Urothelium cell line (cell line): ENCODE results near the gene VHLL.

Experiments used
- DNase-seq: peaks from one replicate; pipeline ENCODE4 v3.0.0; 2011; ENCODE audit warnings: low spot score, mixed read lengths
- FAIRE-seq: peaks from 2 replicates; lab custom pipeline; 2011; peaks lifted over from hg19 to GRCh38; lab: Jason Lieb, UNC

Gene VHLL

DNA sequence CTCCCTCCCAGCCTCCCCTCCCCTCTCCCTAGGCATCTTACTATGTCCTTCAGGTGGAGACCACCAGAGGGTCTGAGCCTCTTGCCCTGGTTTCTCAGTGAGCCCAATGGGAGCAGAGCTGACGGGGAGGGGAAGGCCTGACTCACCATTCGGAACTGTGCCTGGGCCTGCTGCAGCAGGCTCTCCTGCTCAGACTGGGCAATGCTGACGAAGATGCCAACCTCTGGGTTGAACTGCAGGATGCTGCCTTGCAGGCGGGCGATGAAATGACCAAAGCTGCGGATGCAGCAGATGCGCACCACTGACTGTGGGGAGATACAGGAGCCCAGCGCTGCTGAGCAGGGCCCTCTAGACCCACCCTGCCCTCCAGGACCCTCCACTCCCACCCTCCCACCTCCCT is 40.2 kb downstream of the VHLL start:
- DNase-seq = no peak

DNA sequence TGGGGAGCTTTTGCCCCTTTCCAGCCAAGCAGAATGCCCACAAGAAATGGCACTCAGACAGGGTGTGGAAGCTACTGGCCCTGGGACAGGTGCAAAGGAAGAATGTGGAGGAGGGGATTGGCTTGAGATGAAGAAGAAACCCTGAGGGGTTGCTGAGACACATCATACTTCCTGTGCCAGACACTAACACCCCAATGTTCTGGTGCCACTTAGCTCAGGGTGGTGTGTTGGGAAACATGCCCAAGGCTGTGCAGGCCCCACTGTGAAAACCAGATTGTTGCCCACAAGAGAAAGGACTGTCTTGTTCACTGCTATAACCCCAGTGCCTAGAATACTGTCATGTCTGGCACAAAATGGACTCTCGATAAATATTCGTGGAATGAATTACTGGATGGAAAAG is 41.4 kb downstream of the VHLL start:
- DNase-seq (no peak), FAIRE-seq (no peak)

More for the DNA sequence above, 40.2 kb downstream of the VHLL start:
- no peak for FAIRE-seq

DNA sequence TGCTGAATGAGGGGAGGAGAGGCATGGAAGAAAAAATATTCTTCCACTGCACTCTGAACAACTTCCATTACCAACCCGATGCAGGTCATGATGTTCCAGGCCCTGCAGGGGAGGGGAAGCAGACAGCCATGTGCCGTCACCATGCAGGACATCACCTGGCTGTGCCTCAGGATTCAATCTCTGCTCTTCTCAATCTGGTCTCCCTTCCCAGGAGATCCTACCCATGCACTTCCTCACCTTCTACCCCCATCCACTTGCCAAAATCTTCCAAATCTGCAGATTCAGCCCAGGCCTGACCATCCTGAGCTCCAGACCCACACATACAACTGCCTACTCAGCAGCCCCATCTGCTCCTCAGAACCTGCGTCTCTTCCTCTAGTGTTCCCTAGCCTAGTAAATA is 45.5 kb downstream of the VHLL start:
- DNase-seq = no peak
- no peak for FAIRE-seq

DNA sequence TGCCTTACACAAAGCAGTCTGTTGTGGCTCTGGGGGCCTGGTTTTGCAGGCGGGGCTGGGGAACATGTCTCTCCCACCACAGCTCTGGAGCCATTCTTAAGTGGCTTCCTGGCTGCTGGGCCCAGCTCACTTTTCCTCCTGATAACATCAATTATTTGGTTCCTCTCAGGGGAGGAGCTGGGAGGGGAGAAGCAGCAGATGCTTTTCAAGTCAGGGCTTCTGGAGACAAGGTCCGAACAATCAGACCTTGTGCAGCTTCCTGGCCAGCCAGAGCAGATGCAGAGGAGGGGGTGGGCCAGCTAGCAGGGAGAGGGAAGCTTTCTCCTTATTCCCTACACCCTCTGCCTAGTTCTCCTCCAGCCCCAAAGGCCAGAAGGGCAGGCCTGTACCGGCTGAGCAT is 47.6 kb downstream of the VHLL start:
- FAIRE-seq (no peak), DNase-seq (no peak)

DNA sequence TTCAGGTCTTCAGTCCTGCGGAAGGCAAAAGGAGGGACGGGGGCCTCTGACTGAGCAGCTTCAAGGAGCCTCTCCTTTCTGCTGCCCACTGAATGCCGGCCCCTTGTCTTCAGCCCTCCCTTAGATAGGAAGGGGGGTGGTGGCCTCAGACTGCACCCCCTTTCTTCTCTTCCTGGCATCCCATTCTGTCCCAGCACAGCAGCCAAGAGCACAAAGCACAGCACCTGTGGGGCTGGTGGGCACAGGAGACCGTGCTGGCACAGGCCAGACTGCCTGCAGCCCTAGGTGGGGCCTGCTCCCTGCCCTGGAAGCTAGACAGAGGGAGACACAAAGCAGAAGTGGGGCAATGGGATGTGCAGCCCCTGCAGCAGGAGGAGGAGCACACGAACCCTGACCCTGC is 49.5 kb downstream of the VHLL start:
- FAIRE-seq (no peak), DNase-seq (no peak)
